Stomach (tissue), 9 donors: ENCODE measurements around the gene MIPEP. TPM values are rescaled to one million over a fixed set of nuclear protein-coding genes. Genes with fewer than 3 reads are reported as not detected.

Source experiments
- DNase-seq, 2 donors: peaks; one replicate each; pipeline versions ENCODE4 v3.0.0 to v3.0.0-alpha.2; 2013 to 2019
- H3K27ac ChIP-seq, 5 donors: fragments of 200-600 bp in 4 of 5; sonication (generic) in 4 of 5; one replicate each; pipeline ENCODE4 v1.5.1; 2013 to 2019; ENCODE audit warnings: mild to moderate bottlenecking in 1 of 5, moderate library complexity in 1 of 5
- H3K27me3 ChIP-seq, 3 donors: fragments of 200-600 bp; sonication (generic); one replicate each; pipeline ENCODE4 v1.5.1; 2017 to 2019; ENCODE audit warnings: mixed run types in 1 of 3
- H3K36me3 ChIP-seq, 4 donors: fragments of 200-600 bp; sonication (generic); 1 replicate in 3 of 4; 2 replicates in 1 of 4; pipeline ENCODE4 v1.5.1; 2016 to 2019
- H3K4me1 ChIP-seq, 4 donors: fragments of 200-600 bp; sonication (generic); one replicate each; pipeline ENCODE4 v1.5.1; 2016 to 2019
- H3K4me3 ChIP-seq, 4 donors: fragments of 200-600 bp; sonication (generic) in 3 of 4; one replicate each; pipeline ENCODE4 v1.5.1; 2016 to 2019; ENCODE audit warnings: mild to moderate bottlenecking in 1 of 4
- H3K9me3 ChIP-seq, 4 donors: fragments of 200-600 bp; sonication (generic); one replicate each; pipeline ENCODE4 v1.5.1; 2016 to 2019
- CTCF ChIP-seq, 7 experiments: fragments of 450-650 bp in 4 of 7; fragments of 200-600 bp in 3 of 7; sonication (generic) in 3 of 7; IDR thresholded peaks; one replicate each; pipeline ENCODE4 v1.5.1; 2016 to 2019; ENCODE audit warnings: antibody characterized with exemption in 7 of 7, control low read depth in 2 of 7, mild to moderate bottlenecking in 1 of 7
- EP300 ChIP-seq: sonication (generic); formaldehyde crosslinking; IDR thresholded peaks from one replicate; pipeline ENCODE4 v1.6.1; 2017; ENCODE audit warnings: antibody characterized with exemption
- POLR2A ChIP-seq, 4 donors: fragments of 450-650 bp; IDR thresholded peaks; one replicate each; pipeline ENCODE4 v1.6.1; 2016; ENCODE audit warnings: antibody characterized with exemption in 4 of 4, control low read depth in 2 of 4, mild to moderate bottlenecking in 1 of 4, moderate library complexity in 1 of 4
- POLR2AphosphoS5 ChIP-seq, 3 donors: sonication (generic); formaldehyde crosslinking; IDR thresholded peaks; one replicate each; pipeline ENCODE4 v1.6.1; 2016; ENCODE audit warnings: antibody characterized with exemption in 3 of 3
- WGBS, 5 donors: extraction: QIAGEN DNeasy Blood & Tissue Kit in 3 of 5; methylation state at CpG; one replicate each; pipeline versions ENCODE4 v1.1.5 to v1.1.7; 2013 to 2018; 5-methylcytosine and 5-hydroxymethylcytosine counted together
- intact Hi-C: fragments of 100-400 bp; cut with DNase I; formaldehyde crosslinking; loops from one replicate; pipeline ENCODE4 v1.15.1; 2023; ENCODE audit warnings: low total_unique reads
- polyA plus RNA-seq, 3 donors: library from polyadenylated mRNA; stranded (reverse); fragments of 200-250 nt; gene quantifications; one replicate each; pipeline ENCODE4 v1.2.3, GENCODE V29; 2013
- total RNA-seq, 5 donors: library from RNA; depleted of rRNA; stranded (reverse); fragments of >200 nt; gene quantifications; one replicate each; pipeline versions ENCODE4 v1.1.0 to v1.2.3, GENCODE V29; 2014 to 2016
- donor health status: healthy with polysubstance abuse.
- donor health status: Bipolar disorder and iron deficiency.
- donor health status: healthy.

Gene MIPEP
- total and polyA plus RNA-seq, 8 donors: 1.2 to 43.2 (median 15.2) TPM

GRCh38 chr13:23711355-23711754 is 177.8 kb downstream of the MIPEP start:
- intact Hi-C loops: loop anchor here (10.0 kb wide), 1 partner anchor 247 kb away; no protein-coding TSS in a partner anchor
- Histone ChIP-seq H3K27ac (no peak overlapping the region), H3K9me3 (no peaks in the 10 kb centered on the region), H3K4me1 (no peaks in the 10 kb centered on the region), H3K27me3 (no peaks in the 10 kb centered on the region), H3K36me3 (no peaks in the 10 kb centered on the region), H3K4me3 (no peak overlapping the region)
- WGBS, 5 donors: 86 to 94% (median 88%) methylated on average over 3 of the region's 3 CpGs
- no peak for DNase-seq
- no peak for TF ChIP-seq POLR2A (IDR thresholded peaks at IDR 0.05)
- TF ChIP-seq EP300: no peak
- TF ChIP-seq CTCF (IDR thresholded peaks at IDR 0.05): no peak
- TF ChIP-seq POLR2AphosphoS5 (IDR thresholded peaks at IDR 0.05): no peak

- intact Hi-C loops: loop anchor here (10.0 kb wide), 1 partner anchor 246 kb away; no protein-coding TSS in a partner anchor
Observed at GRCh38 chr13:23710366-23710765, 178.8 kb downstream of the MIPEP start.

GRCh38 chr13:23709536-23709935 is 179.7 kb downstream of the MIPEP start:
- TF ChIP-seq CTCF (IDR thresholded peaks at IDR 0.05) (no peak), POLR2AphosphoS5 (IDR thresholded peaks at IDR 0.05) (no peak), POLR2A (IDR thresholded peaks at IDR 0.05) (no peak), EP300 (no peak)
- Histone ChIP-seq H3K27ac (no peak overlapping the region), H3K4me1 (no peaks in the 10 kb centered on the region), H3K4me3 (no peak overlapping the region), H3K9me3 (no peaks in the 10 kb centered on the region), H3K36me3 (no peaks in the 10 kb centered on the region), H3K27me3 (no peaks in the 10 kb centered on the region)
- 17 to 75% (median 67%) methylated on average over 1 of the region's 1 CpG for WGBS, 5 donors
- intact Hi-C loops: loop anchor here (5.0 kb wide), 1 partner anchor 132 kb away; no protein-coding TSS in a partner anchor
- no peak for DNase-seq

More at GRCh38 chr13:23710366-23710765, 178.8 kb downstream of the MIPEP start:
- no peaks in the 10 kb centered on the region for H3K36me3 ChIP-seq
- 89 to 95% (median 92%) methylated on average over 1 of the region's 1 CpG for WGBS, 5 donors
- DNase-seq: no peak
- no peak for TF ChIP-seq POLR2A (IDR thresholded peaks at IDR 0.05)
- no peak for TF ChIP-seq CTCF (IDR thresholded peaks at IDR 0.05)
- TF ChIP-seq EP300: no peak
- TF ChIP-seq POLR2AphosphoS5 (IDR thresholded peaks at IDR 0.05): no peak
- H3K27ac ChIP-seq: no peak overlapping the region
- no peak overlapping the region for H3K4me3 ChIP-seq
- H3K27me3 ChIP-seq: no peaks in the 10 kb centered on the region
- no peaks in the 10 kb centered on the region for H3K9me3 ChIP-seq
- no peaks in the 10 kb centered on the region for H3K4me1 ChIP-seq

GRCh38 chr13:23707674-23708073 is 181.5 kb downstream of the MIPEP start:
- 78 to 93% (median 83%) methylated on average over 3 of the region's 3 CpGs for WGBS, 5 donors
- no peak for DNase-seq
- intact Hi-C loops: loop anchor here (5.0 kb wide), 1 partner anchor 130 kb away; no protein-coding TSS in a partner anchor

More at GRCh38 chr13:23707674-23708073, 181.5 kb downstream of the MIPEP start:
- no peaks in the 10 kb centered on the region for H3K36me3 ChIP-seq
- H3K27ac ChIP-seq: no peak overlapping the region
- no peak overlapping the region for H3K4me3 ChIP-seq
- H3K27me3 ChIP-seq: no peaks in the 10 kb centered on the region
- no peak for TF ChIP-seq EP300
- TF ChIP-seq CTCF (IDR thresholded peaks at IDR 0.05): peak in 2 of 7 experiments; percentile 13 to 17
- no peak for TF ChIP-seq POLR2A (IDR thresholded peaks at IDR 0.05)
- no peak for TF ChIP-seq POLR2AphosphoS5 (IDR thresholded peaks at IDR 0.05)
- no peaks in the 10 kb centered on the region for H3K4me1 ChIP-seq
- H3K9me3 ChIP-seq: no peaks in the 10 kb centered on the region
